Measurements from ENCODE around the gene IL17B.

Gene IL17B

DNA sequence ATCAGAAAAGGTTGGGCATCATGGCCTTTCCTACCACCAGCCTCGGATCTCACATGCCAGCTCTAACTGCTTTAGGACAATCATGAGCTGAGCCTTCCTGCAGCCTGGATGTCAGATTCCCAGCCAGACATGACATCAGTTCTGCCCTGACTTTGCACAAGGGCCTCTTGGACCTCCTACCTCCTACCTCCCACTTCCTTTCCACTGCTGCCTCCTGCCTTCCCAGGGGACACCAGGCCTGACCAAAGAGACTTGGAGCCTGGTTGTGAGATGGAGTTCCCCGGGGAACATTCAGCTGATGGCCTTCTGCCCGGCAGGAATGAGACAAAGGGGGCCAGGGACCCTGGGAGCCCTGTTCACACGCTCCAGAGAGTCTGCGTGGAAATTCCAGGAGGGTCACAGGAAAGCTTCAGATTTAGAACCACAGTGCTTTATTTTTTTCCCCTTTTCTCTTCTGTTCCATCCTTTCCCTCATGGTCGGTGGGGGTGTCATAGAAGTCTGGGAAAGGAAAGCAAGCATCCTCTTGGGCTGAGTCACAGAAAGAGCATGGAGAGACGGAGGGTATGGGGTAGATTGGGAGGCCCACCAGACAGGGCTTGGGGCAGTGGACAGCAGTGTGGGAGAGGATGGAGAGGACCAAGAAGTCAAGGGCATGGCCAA lies 35.4 kb upstream of the IL17B start:
- no peak overlapping the region for H3K27ac ChIP-seq (ENCODE audit: low read depth, low read length)
- H3K9me2 ChIP-seq (replicated peaks; ENCODE audit: control insufficient read depth, low read length) = no peaks in the 10 kb centered on the region
- H3F3A ChIP-seq (ENCODE audit: control insufficient read depth, insufficient read depth) = no peaks in the 10 kb centered on the region
- H3K79me2 ChIP-seq (ENCODE audit: control insufficient read depth, low read length) = no peaks in the 10 kb centered on the region
- H3K27me3 ChIP-seq (ENCODE audit: control insufficient read depth, low read length) = peaks cover 10% of the 10 kb centered on the region
- no peaks in the 10 kb centered on the region; the same call in 1 of the 2 replicates for H3K4me1 ChIP-seq (ENCODE audit: control insufficient read depth, low read length)
- H3K9me3 ChIP-seq (ENCODE audit: control insufficient read depth, insufficient read depth, low read length) = no peaks in the 10 kb centered on the region
- H3K36me3 ChIP-seq (ENCODE audit: control insufficient read depth, low read length) = no peaks in the 10 kb centered on the region
- H3K4me2 ChIP-seq (ENCODE audit: low read length) = no peak overlapping the region
- no peak overlapping the region for H3K4me3 ChIP-seq (ENCODE audit: low read length)
- H4K20me1 ChIP-seq (ENCODE audit: control insufficient read depth, insufficient read depth, low read depth, low read length) = no peaks in the 10 kb centered on the region
- TF ChIP-seq EZH2phosphoT487 (IDR thresholded peaks at IDR 0.05; ENCODE audit: borderline replicate concordance, low read length) (no peak), CTCF (IDR thresholded peaks at IDR 0.05; ENCODE audit: low read depth, low read length, poor library complexity, severe bottlenecking) (no peak)

DNA sequence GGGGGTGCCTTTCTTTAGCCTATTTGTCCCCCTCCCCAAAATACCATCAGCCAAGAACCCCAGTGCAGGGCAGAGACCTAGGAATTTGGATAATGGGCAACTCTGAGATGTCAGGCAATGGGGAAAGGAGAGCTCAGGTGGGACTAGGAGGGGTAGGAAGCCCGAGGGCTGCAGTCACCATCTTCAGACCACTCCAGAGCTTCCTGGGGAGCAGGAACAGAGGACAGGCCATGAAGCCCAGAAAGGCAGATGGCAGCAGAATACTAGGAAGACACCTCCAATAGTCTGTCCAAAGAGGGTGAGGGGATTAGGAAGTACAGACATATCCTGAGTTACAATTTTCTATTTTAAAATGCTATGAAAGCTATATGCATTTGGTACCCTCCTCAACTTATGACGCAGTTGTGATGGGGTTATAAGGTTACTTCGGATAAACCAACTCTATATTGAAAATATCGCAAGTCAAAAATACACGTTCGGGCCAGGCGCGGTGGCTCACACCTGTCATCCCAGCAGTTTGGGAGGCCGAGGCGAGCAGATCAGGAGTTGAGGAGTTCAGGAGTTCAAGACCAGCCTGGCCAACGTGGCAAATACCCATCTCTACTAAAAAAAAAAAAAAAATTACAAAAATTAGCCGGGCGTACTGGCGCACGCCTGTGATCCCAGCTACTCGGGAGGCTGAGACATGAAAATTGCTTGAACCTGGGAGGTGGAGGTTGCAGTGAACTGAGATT lies 34.6 kb upstream of the IL17B start:
- Histone ChIP-seq H3K27ac (ENCODE audit: low read depth, low read length) (no peak overlapping the region), H3K27me3 (ENCODE audit: control insufficient read depth, low read length) (peaks cover 18% of the 10 kb centered on the region), H3K4me2 (ENCODE audit: low read length) (no peak overlapping the region), H3K36me3 (ENCODE audit: control insufficient read depth, low read length) (no peaks in the 10 kb centered on the region), H3K4me3 (ENCODE audit: low read length) (no peak overlapping the region), H3F3A (ENCODE audit: control insufficient read depth, insufficient read depth) (no peaks in the 10 kb centered on the region), H3K79me2 (ENCODE audit: control insufficient read depth, low read length) (no peaks in the 10 kb centered on the region), H3K9me2 (replicated peaks; ENCODE audit: control insufficient read depth, low read length) (no peaks in the 10 kb centered on the region), H3K4me1 (ENCODE audit: control insufficient read depth, low read length) (no peaks in the 10 kb centered on the region), H4K20me1 (ENCODE audit: control insufficient read depth, insufficient read depth, low read depth, low read length) (no peaks in the 10 kb centered on the region), H3K9me3 (ENCODE audit: control insufficient read depth, insufficient read depth, low read length) (no peaks in the 10 kb centered on the region)
- TF ChIP-seq EZH2phosphoT487 (IDR thresholded peaks at IDR 0.05; ENCODE audit: borderline replicate concordance, low read length) (no peak), CTCF (IDR thresholded peaks at IDR 0.05; ENCODE audit: low read depth, low read length, poor library complexity, severe bottlenecking) (no peak)

DNA sequence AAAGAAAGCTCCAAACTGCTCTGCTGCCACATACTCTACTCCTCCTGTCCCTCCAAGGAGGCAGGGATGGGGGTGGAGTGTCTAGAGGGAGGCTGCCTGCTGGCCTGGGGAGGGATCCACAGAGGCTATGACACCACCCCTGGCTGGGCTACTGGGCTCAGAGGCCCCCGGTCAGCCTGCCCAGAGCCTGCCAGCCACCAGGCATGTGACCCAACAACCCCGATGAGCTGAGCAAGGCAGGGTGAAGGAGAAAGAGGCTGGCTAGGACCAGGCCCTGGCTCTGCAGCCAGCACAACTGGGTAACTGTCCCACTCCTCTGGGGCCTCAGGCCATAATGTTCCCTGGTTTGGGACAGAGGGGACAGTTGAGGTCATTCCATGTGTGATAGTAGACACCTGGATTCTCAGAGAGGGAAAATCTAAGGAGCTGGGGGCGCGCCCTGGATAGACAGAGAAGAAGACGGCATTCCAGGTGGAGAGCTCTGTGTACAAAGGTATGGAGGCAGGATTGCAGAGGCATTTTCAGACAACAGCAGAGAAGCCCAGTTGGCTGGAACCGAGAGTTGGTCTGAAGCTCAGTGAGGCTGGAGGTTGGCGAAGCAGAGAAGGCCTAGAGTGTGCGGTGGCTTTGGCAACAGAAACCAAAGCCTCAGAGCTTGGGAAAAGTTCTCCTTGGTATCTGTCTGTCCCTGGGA lies 33.8 kb upstream of the IL17B start:
- Histone ChIP-seq H3K4me2 (ENCODE audit: low read length) (no peak overlapping the region), H3K27ac (ENCODE audit: low read depth, low read length) (no peak overlapping the region), H3K4me1 (ENCODE audit: control insufficient read depth, low read length) (no peaks in the 10 kb centered on the region)

More for the DNA sequence above, 33.8 kb upstream of the IL17B start:
- Histone ChIP-seq H3K9me3 (ENCODE audit: control insufficient read depth, insufficient read depth, low read length) (no peaks in the 10 kb centered on the region), H3K4me3 (ENCODE audit: low read length) (no peak overlapping the region), H3F3A (ENCODE audit: control insufficient read depth, insufficient read depth) (no peaks in the 10 kb centered on the region), H3K9me2 (replicated peaks; ENCODE audit: control insufficient read depth, low read length) (no peaks in the 10 kb centered on the region), H4K20me1 (ENCODE audit: control insufficient read depth, insufficient read depth, low read depth, low read length) (no peaks in the 10 kb centered on the region), H3K79me2 (ENCODE audit: control insufficient read depth, low read length) (no peaks in the 10 kb centered on the region), H3K36me3 (ENCODE audit: control insufficient read depth, low read length) (no peaks in the 10 kb centered on the region), H3K27me3 (ENCODE audit: control insufficient read depth, low read length) (peaks cover 24% of the 10 kb centered on the region)
- no peak for TF ChIP-seq CTCF (IDR thresholded peaks at IDR 0.05; ENCODE audit: low read depth, low read length, poor library complexity, severe bottlenecking)
- TF ChIP-seq EZH2phosphoT487 (IDR thresholded peaks at IDR 0.05; ENCODE audit: borderline replicate concordance, low read length) = no peak

Data from DOHH2 (cell line).